ENCODE data around the gene ST7L. TPM values are rescaled to one million over a fixed set of nuclear protein-coding genes. Genes with fewer than 3 reads are reported as not detected.
A peak's percentile ranks its signal among the peaks of the same experiment; 100 is the strongest.

ST7L gene
- total RNA-seq, 6 donors from 2014 or later: 14.4 to 33.9 (median 16.1) TPM

- DNase-seq: no peak
- no peak overlapping the region for H3K27ac ChIP-seq
- H3K36me3 ChIP-seq: peaks cover 0 to 21% (median 0%) of the 10 kb centered on the region in 4 donors
- 64 to 68% methylated on average over 2 of the region's 2 CpGs for WGBS, 2 donors
- no peaks in the 10 kb centered on the region for H3K27me3 ChIP-seq
- peaks cover 0 to 16% (median 2%) of the 10 kb centered on the region in 4 donors for H3K4me1 ChIP-seq
- no peaks in the 10 kb centered on the region for H3K9me3 ChIP-seq
- no peak for ATAC-seq (ENCODE audit: low FRiP score in 2 of 2)
- no peak overlapping the region for H3K4me3 ChIP-seq
- TF ChIP-seq POLR2AphosphoS5 (IDR thresholded peaks at IDR 0.05): no peak
- TF ChIP-seq CTCF (IDR thresholded peaks at IDR 0.05): no peak
- no peak for TF ChIP-seq POLR2A (IDR thresholded peaks at IDR 0.05)
- no peak for TF ChIP-seq EP300 (IDR thresholded peaks at IDR 0.05)
These were observed 100.8 kb downstream of the ST7L start for GRCh38 chr1:112518186-112518585.

- DNase-seq (no peak), ATAC-seq (ENCODE audit: low FRiP score in 2 of 2) (no peak)
- H3K27me3 ChIP-seq: no peaks in the 10 kb centered on the region
- H3K4me3 ChIP-seq: no peak overlapping the region
- 84 to 97% methylated on average over 2 of the region's 2 CpGs for WGBS, 2 donors
- H3K9me3 ChIP-seq: no peaks in the 10 kb centered on the region
- H3K36me3 ChIP-seq: peaks cover 0 to 21% (median 0%) of the 10 kb centered on the region in 4 donors
- H3K4me1 ChIP-seq: peaks cover 0 to 22% (median 3%) of the 10 kb centered on the region in 4 donors
- no peak overlapping the region for H3K27ac ChIP-seq
- TF ChIP-seq POLR2A (IDR thresholded peaks at IDR 0.05) (no peak), CTCF (IDR thresholded peaks at IDR 0.05) (no peak), EP300 (IDR thresholded peaks at IDR 0.05) (no peak), POLR2AphosphoS5 (IDR thresholded peaks at IDR 0.05) (no peak)
These were observed 101.3 kb downstream of the ST7L start for GRCh38 chr1:112517646-112518045.

- TF ChIP-seq EP300 (IDR thresholded peaks at IDR 0.05) (no peak), POLR2A (IDR thresholded peaks at IDR 0.05) (no peak), CTCF (IDR thresholded peaks at IDR 0.05) (no peak), POLR2AphosphoS5 (IDR thresholded peaks at IDR 0.05) (no peak)
- WGBS, 2 donors: 94 to 98% methylated on average over 5 to 9 of the region's 9 CpGs
These were observed 101.7 kb downstream of the ST7L start for GRCh38 chr1:112517231-112517630.

GRCh38 chr1:112516141-112516540 lies 102.8 kb downstream of the ST7L start:
- DNase-seq (no peak), ATAC-seq (ENCODE audit: low FRiP score in 2 of 2) (no peak)
- TF ChIP-seq POLR2A (IDR thresholded peaks at IDR 0.05) (no peak), POLR2AphosphoS5 (IDR thresholded peaks at IDR 0.05) (no peak), EP300 (IDR thresholded peaks at IDR 0.05) (no peak), CTCF (IDR thresholded peaks at IDR 0.05) (no peak)
- Histone ChIP-seq H3K4me3 (no peak overlapping the region), H3K9me3 (no peaks in the 10 kb centered on the region), H3K4me1 (peaks cover 0 to 27% (median 4%) of the 10 kb centered on the region in 4 donors), H3K27ac (no peak overlapping the region), H3K27me3 (no peaks in the 10 kb centered on the region), H3K36me3 (peaks cover 0 to 21% (median 0%) of the 10 kb centered on the region in 4 donors)
- 92 to 93% methylated on average over 2 to 14 of the region's 14 CpGs for WGBS, 2 donors

More at GRCh38 chr1:112517231-112517630, 101.7 kb downstream of the ST7L start:
- Histone ChIP-seq H3K27me3 (no peaks in the 10 kb centered on the region), H3K4me1 (peaks cover 0 to 24% (median 4%) of the 10 kb centered on the region in 4 donors), H3K9me3 (no peaks in the 10 kb centered on the region), H3K36me3 (peaks cover 0 to 21% (median 0%) of the 10 kb centered on the region in 4 donors), H3K4me3 (no peak overlapping the region), H3K27ac (no peak overlapping the region)
- DNase-seq (peak in 1 of 2 donors; percentile 33), ATAC-seq (ENCODE audit: low FRiP score in 2 of 2) (no peak)

All from upper lobe of left lung (tissue), 6 donors.